ENCODE measurements around the gene SLC7A14. TPM values are rescaled to one million over a fixed set of nuclear protein-coding genes. Genes with fewer than 3 reads are reported as not detected.

SLC7A14 gene
- polyA plus RNA-seq, 1 donor = 0.23 TPM

DNA sequence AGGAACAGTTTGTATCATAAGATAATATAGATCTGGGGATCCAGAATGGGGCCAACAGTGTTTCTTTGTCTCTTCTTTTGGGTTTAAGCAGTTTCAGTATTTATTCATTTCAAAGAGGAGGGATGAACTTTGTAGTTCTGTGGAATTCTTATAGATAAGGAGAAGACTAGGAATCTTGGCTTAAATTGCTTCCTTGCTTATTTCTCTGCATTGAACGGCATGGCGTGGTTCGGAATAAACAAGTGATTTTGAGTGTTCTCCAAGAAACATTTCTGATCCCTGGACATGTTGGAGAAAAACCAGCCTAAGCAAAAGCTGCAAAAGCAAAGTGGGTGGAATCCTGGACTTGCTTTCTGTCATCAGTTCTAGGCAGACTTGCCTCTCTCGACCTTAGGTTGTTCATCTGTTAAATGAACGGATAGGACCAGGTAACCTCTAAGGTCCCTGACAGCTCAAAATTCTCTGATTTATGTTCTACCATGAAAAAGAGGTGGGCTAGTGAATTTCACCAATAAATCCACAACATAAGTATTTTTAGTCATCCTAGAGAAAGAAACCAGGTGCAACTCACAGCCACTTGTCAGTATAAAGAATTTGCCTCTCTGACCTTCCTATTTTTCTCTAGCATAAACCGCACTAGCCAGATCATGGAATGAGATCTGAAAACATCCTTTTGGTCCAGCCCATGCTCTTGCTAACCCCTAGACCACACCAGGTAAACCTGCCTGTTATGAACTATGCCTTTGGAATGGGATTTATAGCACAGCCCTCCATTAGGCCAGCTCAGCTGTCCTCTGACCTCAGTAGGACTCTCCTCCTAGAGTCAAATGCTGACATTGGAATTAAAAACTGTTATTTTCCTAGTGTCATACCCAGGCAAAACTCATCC is 88.4 kb downstream of the SLC7A14 start:
- DNase-seq (ENCODE audit: low read depth) = no peak

GRCh38 chr3:170496868-170497140 is 89.1 kb downstream of the SLC7A14 start:
- DNase-seq (ENCODE audit: low read depth) = no peak

GRCh38 chr3:170496026-170496867 is 89.6 kb downstream of the SLC7A14 start:
- no peak for DNase-seq (ENCODE audit: low read depth)

- DNase-seq (ENCODE audit: low read depth) = no peak
Observed at GRCh38 chr3:170494766-170495165, 91.1 kb downstream of the SLC7A14 start.

GRCh38 chr3:170493712-170494182 is 92.1 kb downstream of the SLC7A14 start:
- no peak for DNase-seq (ENCODE audit: low read depth)

DNA sequence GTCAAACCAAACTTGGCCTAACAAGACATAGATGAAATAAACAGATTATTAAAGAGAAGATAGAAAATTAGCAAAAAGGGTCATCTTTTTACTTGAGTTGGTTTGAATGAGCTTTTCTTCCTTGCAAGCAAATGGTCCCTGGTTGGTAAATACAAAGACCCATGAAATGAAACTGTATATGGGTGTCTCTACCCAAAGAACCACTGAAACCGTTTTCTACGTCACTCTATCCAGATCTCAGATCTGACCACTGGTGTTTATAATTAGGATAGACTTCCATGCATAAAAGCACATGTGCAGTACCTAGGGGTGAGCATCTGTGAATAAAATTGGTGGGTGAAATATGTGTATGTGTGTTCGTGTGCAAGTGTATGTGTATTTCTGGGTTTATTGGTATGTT is 94.0 kb downstream of the SLC7A14 start:
- no peak for DNase-seq (ENCODE audit: low read depth)

DNA sequence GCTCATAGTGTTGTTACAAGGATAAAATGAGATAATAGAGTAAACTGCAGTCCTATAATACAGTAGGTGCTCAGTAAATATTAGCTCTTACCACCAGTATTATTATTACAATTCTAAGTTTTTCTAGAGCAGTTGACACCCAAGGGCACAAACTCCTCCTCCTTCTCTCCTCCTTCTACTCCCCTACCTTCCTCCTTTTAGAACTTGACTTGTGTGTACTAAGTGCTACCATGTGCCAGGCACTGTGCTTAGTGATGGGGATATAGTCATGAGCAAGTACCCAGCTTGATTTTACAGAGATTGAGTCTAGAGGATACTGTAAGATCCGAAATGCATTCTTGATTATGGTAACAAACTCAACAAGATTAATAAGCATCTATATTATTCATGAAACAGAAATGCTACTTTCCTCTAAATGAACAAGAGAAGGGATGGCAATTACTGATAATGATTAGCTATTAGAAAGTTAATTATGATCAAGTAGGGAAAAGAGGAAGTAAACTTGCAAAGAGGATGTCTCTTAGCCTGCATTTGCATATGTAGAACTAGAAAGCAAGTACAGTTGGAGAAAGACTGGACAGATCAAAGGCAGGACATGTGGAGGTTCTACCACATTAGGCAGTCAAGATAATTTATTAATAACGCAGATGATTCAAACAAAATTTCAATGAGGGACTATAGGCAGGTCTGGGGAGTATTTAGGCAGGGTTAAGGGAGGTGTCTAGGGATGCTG is 94.9 kb downstream of the SLC7A14 start:
- no peak for DNase-seq (ENCODE audit: low read depth)

DNA sequence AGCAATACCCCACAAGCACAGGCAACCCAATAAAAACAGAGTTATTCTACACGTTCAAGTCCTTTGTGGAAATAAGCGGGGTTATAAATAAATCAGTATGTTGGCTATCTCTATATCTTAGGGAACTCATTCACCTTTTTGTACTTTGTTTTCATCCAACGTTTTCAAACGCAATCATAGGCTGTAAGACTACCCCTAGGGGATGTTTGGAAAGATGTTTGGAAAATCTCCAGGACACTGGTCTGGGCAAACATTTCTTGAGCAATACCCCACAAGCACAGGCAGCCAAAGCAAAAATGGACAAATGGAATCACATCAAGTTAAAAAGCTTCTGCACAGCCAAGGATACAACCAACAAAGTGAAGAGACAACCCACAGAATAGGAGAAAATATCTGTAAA is 97.1 kb downstream of the SLC7A14 start:
- no peak for DNase-seq (ENCODE audit: low read depth)

DNA sequence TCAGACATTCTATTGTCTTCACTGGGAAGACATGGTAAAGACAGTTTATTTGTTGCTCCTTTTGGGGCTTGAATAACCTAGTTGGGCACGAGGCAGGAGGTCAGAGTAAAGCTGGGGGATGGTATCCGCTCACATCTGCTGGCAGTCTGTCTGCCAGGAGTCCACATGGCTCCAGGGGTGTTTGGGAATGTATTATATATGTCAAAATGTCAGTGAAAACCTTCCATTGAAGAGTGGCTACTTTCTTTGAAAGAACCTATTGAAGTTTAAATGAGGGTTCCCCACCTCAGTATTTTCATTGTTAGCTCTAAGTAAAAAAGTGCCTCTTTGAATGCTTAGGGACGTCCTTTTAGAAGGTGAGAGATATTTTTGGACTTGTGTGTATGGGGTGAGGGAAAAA is 98.8 kb downstream of the SLC7A14 start:
- no peak for DNase-seq (ENCODE audit: low read depth)

DNA sequence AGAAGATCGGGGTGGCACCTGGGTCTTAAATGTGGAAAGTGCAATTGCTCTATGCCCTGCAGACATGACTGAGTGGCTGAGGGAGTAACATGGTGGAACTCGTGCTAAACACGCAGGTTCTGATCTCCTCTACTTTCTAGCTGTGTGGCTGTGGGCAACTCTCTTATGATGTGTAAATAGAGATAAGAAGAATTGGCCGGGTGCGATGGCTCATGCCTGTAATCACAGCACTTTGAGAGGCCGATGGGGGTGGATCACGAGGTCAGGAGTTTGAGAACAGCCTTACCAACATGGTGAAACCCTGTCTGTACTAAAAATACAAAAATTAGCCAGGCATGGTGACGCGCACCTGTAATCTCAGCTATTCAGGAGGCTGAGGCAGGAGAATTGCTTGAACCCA is 99.5 kb downstream of the SLC7A14 start:
- no peak for DNase-seq (ENCODE audit: low read depth)

GRCh38 chr3:170485696-170486095 is 100.2 kb downstream of the SLC7A14 start:
- no peak for DNase-seq (ENCODE audit: low read depth)

- no peak for DNase-seq (ENCODE audit: low read depth)
Observed at GRCh38 chr3:170485294-170485693, 100.6 kb downstream of the SLC7A14 start.

DNA sequence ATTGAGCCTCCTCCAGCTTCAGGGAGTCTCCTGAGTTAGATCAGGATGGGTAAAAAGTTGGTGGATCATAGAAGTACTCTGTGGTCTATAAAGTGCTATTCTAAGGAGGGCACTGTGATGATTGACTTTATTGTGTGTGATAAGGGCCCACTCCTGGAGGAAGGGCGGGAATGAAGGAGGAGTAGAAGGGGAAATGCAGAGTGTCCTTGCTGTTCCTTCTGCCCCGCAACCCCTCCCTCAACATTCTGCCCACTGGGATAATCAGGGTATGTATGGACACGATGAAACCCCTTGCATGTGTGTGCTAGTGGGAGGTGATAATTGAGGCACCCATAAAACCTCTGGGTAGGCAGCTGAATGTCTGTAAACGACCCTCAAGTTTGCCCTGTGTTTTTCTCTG is 101.0 kb downstream of the SLC7A14 start:
- DNase-seq (ENCODE audit: low read depth) = no peak

DNA sequence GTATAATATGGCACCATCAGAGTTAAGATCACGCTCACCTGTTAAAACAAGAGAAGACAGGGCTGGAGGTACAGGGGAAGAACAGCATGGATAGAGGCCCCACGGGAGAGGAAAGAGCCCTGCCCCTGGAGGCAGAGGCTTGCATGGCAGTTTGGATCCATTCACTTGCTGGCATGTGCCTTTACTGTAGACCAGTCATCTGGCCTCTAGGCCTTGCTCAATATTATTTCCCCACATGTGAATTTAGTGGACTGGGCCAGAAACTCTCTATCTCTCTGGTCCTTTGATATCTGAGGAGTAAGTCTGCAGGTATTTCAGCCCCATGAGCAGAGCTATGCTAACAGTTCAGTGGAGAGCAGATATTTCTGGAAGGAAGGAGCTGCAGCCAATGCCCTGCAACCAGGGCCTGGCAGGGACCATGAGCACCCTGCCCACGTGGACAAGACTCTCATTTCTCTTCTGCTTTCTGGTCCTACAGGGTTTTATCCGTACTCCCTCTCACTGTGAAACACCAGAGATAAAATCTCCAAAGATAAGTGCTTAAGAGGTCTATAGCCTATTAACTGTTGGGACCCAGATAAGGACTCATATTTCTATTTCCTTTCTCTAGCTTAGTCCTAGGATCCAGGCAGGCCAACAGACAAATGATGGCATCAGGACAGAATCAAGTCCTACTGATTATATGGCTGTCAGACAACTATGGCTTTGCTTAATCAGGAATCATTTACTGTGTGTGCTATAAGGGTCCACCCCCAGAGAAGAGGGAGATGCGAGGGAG is 102.2 kb downstream of the SLC7A14 start:
- DNase-seq (ENCODE audit: low read depth) = no peak

DNA sequence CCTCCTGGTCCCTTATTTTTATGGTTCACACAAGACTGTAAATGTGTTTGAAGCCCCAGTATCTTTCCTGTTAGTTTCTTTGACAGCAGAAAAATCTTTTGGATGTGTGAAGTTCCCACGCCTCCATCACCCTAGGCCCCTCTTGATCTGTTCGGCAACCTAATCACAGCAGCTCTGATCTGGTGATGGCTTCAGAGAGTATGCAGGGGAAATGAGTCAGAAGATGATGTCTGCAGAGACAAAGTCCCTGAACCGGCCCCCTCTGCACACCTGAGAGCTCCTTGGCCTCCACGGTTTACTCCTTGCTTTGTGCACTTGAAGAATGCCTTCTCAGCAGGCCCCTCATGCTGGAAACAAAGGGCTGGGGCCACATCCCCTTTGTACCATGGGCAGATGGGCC is 103.7 kb downstream of the SLC7A14 start:
- no peak for DNase-seq (ENCODE audit: low read depth)

DNA sequence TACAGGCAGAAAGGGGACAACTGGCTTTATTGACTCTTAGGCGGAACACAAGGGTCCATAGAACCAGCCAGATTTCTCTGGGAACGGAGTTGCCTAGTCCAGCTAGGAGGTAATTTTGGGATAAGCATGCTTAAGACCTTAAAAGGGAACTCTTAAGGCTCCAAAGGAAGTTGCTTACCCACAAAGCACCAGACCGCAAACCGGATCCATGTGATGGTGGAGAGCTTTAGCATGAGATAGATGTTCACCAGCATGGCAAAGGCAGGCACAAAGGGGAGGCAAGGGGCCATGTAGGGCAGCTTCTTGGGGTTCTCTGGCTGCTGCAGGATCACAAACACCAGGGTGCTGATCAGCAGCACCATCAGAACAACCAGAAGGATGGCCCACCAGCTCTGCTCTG is 105.8 kb downstream of the SLC7A14 start:
- no peak for DNase-seq (ENCODE audit: low read depth)

DNA sequence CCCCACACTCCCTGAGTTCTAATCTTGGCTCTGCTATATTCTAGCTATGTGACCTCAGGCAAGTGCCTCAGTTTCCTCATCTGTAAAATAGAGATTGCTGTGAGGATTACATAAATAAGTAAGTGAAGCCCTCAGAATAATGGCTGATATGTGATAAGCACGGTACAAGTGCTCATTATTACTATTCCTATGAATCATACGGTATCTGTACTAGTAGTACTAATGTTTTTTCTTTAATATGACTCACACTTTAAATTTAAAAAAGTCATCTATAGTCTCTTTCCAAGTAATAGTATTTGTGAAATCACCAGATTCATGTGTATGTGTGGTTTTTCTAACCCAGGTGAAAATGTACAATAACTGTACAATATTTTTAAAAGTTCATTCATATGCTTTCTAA is 108.5 kb downstream of the SLC7A14 start:
- DNase-seq (ENCODE audit: low read depth) = no peak

GRCh38 chr3:170476291-170476690 is 109.6 kb downstream of the SLC7A14 start:
- DNase-seq (ENCODE audit: low read depth) = no peak

GRCh38 chr3:170475092-170475685 is 110.7 kb downstream of the SLC7A14 start:
- DNase-seq (ENCODE audit: low read depth) = no peak

DNA sequence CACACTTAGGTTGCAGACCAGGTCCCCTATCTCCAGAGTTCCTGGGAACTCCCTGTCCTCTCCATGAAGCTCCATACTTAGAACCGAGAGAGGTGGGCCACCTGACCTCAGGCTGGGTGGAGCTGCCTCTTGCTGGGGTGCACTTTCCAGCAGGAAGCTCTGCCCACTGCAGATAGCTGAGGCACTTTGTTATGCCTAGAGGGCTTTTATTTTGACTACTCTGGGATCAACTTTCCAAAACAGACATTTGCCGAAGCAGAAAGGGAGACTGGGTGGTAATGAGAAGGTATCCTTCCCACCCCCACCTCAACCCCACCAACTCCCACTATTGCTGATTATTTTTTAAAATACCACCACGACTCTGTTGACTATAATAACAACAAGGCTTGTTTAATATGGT is 112.5 kb downstream of the SLC7A14 start:
- DNase-seq (ENCODE audit: low read depth) = no peak

GRCh38 chr3:170471149-170471548 is 114.7 kb downstream of the SLC7A14 start:
- no peak for DNase-seq (ENCODE audit: low read depth)
